Mucosa of stomach (tissue), 1 donor: ENCODE results near the gene GPR142.

Source experiments
- H3K27me3 ChIP-seq: one replicate; pipeline ENCODE4 v1.7.0; 2013; ENCODE audit warnings: mild to moderate bottlenecking, low read length; ENCODE audit not compliant: control insufficient read depth, insufficient read depth
- H3K36me3 ChIP-seq: one replicate; pipeline ENCODE4 v1.7.0; 2013; ENCODE audit warnings: low read length; ENCODE audit not compliant: control insufficient read depth, insufficient read depth
- H3K4me1 ChIP-seq: one replicate; pipeline ENCODE4 v1.7.0; 2013; ENCODE audit warnings: mild to moderate bottlenecking, low read length; ENCODE audit not compliant: control insufficient read depth, insufficient read depth
- H3K4me3 ChIP-seq: one replicate; pipeline ENCODE4 v1.7.0; 2013; ENCODE audit warnings: low read length
- H3K9ac ChIP-seq: one replicate; pipeline ENCODE4 v1.7.0; 2013; ENCODE audit warnings: mild to moderate bottlenecking, low read length, moderate library complexity
- H3K9me3 ChIP-seq: one replicate; pipeline ENCODE4 v1.7.0; 2013; ENCODE audit warnings: mild to moderate bottlenecking, low read length, moderate library complexity; ENCODE audit not compliant: control insufficient read depth
- donor health status: Pancreatic carcinoma.

GPR142 gene

DNA sequence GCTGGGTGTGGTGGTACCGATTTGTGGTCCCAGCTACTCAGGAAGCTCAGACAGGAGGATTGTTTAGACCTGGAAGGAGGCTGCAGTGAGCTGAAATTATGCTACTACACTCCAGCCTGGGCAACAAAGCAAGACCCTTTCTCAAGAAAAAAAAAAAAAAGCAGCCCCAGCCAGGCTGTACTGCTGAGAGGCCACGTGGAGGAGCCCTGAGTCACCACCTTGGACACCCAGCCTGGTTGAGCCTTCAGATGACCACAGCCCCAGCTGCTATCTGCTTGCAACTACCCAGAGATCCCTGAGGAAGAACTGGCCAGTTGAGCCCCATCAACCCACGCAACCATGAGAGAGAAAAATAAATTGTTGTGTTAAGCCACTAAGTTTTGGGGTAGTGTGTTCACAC is 41.0 kb downstream of the GPR142 start:
- Histone ChIP-seq H3K4me1 (peaks cover 37% of the 10 kb centered on the region), H3K9me3 (no peaks in the 10 kb centered on the region), H3K9ac (no peak overlapping the region)

DNA sequence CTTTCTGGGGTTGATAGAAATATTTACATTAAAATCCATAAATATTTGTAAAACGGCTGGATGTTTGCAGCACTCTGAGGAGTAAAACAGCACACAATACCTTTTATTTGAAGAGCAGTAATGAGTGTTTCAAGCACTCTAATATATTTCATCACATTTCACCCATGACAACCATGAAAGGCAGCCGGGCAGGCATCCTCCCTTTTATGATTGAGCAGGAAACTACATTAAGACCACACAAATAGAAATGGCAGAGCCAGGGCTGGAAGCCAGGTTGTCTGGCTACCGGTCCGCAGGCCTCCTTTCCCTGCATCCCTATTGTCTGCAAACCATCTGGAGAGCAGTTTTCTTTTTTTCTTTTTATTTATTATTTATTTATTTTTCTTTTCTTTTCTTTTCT is 41.5 kb downstream of the GPR142 start:
- H3K9ac ChIP-seq = no peak overlapping the region
- no peak overlapping the region for H3K4me3 ChIP-seq
- H3K4me1 ChIP-seq = peaks cover 32% of the 10 kb centered on the region
- H3K27me3 ChIP-seq = peaks cover 9% of the 10 kb centered on the region
- H3K36me3 ChIP-seq = no peaks in the 10 kb centered on the region
- H3K9me3 ChIP-seq = no peaks in the 10 kb centered on the region

More for the DNA sequence above, 41.0 kb downstream of the GPR142 start:
- Histone ChIP-seq H3K27me3 (peaks cover 9% of the 10 kb centered on the region), H3K4me3 (no peak overlapping the region), H3K36me3 (no peaks in the 10 kb centered on the region)

DNA sequence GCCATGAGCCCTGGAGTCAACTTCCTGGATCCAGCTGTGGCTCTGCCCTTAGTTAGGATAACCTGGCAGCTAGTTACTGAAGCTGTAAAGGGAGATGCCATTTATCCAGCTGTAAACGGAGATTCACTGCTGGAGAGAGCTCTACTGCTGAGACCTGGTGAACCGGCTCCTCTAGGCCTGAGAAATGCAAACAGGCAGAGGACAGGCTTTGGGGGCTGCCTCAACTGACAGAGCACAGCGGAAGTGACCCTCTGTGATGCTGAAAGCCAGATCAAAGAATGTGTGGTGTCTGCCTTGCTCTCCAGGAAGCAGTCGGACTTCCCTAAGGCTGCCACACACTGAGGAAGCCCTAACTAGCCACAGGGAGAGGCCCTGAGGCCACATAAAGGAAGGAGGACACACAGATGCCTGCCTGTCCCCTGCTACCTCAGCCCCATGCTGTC is 42.7 kb downstream of the GPR142 start:
- H3K36me3 ChIP-seq = no peaks in the 10 kb centered on the region
- no peaks in the 10 kb centered on the region for H3K9me3 ChIP-seq
- peaks cover 32% of the 10 kb centered on the region for H3K4me1 ChIP-seq
- H3K4me3 ChIP-seq = no peak overlapping the region
- no peaks in the 10 kb centered on the region for H3K27me3 ChIP-seq
- no peak overlapping the region for H3K9ac ChIP-seq

DNA sequence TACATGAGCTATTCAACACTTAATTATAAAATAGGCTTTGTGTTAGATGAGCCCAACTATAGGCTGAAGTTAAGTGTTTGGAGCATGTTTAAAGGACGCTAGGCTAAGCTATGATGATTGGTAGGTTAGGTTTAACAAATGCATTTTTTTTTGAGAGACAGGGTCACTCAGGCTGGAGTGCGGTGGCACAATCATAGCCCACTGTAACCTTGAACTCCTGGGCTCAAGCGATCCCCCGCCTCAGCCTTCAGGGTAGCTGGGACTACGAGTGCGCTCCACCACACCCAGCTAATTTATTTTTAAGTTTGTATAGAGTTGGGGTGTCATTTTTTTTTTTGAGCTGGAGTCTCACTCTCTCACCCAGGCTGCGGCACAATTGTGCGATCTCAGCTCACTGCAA is 45.3 kb downstream of the GPR142 start:
- Histone ChIP-seq H3K4me3 (no peak overlapping the region), H3K9ac (no peak overlapping the region), H3K27me3 (no peaks in the 10 kb centered on the region), H3K4me1 (peaks cover 41% of the 10 kb centered on the region), H3K9me3 (no peaks in the 10 kb centered on the region), H3K36me3 (no peaks in the 10 kb centered on the region)

DNA sequence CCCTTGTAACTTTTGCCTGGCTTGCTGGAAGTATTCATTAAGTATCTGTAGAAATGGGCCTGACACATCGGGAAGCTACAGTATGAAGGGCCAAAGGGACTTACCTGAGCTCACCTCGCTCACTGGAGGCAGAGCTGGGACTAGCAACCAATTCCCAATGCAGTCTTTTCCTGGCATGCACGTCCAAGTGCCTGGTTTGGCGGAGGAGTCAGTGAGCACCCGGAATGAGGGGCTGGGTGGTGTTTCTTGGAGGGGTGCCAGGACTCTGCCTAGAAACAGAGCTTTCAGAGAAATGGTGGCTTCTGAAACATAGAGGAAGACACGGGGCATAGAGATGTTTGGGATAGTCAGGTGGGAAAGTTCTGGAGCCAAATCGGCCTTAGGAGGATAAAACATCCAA is 46.2 kb downstream of the GPR142 start:
- H3K9ac ChIP-seq = no peak overlapping the region

DNA sequence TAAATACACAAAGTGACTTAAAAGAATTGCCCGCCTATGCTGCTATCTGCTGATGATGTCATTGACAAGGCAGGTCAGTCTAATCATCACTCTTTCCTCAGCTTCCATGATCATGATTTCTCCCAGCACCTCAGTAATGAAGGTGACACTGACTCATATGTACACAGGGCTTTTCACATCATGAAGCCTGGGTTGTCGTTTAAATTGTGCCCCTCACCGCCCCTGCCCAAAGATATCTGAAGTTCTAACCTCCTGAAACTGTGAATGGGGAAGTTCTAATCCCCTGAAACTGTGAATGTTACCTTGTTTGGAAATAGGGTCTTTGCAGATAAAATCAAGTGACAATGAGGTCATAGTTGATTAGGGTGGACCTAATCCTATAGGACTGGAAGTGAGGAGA is 47.2 kb downstream of the GPR142 start:
- no peaks in the 10 kb centered on the region for H3K27me3 ChIP-seq
- no peak overlapping the region for H3K9ac ChIP-seq
- no peaks in the 10 kb centered on the region for H3K36me3 ChIP-seq
- no peaks in the 10 kb centered on the region for H3K9me3 ChIP-seq
- no peak overlapping the region for H3K4me3 ChIP-seq
- peaks cover 34% of the 10 kb centered on the region for H3K4me1 ChIP-seq

More for the DNA sequence above, 46.2 kb downstream of the GPR142 start:
- Histone ChIP-seq H3K4me1 (peaks cover 38% of the 10 kb centered on the region), H3K4me3 (no peak overlapping the region), H3K9me3 (no peaks in the 10 kb centered on the region), H3K27me3 (no peaks in the 10 kb centered on the region), H3K36me3 (no peaks in the 10 kb centered on the region)

DNA sequence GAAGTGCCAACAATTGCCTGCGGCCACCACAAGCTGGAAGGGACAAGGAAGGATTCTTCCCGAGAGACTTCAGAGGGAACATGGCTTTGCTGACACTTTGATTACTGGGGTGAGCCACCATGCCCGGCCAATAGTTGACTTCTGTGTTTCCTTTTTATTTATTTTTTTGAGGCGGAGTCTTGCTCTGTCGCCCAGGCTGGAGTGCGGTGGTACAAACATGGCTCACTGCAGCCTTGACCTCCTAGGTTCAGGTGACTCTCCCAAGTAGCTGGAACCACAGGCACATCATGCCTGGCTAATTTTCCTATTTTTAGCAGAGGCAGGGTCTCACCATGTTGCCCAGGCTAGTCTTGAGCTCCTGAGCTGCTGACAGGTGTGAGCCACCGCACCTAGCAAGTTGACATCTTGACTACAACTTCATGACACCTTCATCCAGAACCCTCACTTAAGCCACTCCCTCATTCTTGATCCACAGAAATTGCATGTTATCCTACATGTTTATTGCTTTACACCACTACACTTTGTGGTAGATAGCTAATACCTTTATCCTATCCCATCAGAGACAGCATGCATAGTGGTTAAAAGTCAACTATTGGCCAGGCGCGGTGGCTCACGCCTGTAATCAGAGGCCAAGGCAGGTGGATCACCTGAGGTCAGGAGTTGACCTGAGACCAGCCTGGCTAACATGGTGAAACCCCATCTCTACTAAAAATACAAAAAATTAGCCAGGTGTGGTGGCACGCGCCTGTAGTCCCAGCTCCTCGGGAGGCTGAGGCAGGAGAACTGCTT is 48.5 kb downstream of the GPR142 start:
- Histone ChIP-seq H3K4me3 (no peak overlapping the region), H3K36me3 (no peaks in the 10 kb centered on the region), H3K9me3 (no peaks in the 10 kb centered on the region), H3K4me1 (peaks cover 23% of the 10 kb centered on the region), H3K27me3 (no peaks in the 10 kb centered on the region), H3K9ac (no peak overlapping the region)

DNA sequence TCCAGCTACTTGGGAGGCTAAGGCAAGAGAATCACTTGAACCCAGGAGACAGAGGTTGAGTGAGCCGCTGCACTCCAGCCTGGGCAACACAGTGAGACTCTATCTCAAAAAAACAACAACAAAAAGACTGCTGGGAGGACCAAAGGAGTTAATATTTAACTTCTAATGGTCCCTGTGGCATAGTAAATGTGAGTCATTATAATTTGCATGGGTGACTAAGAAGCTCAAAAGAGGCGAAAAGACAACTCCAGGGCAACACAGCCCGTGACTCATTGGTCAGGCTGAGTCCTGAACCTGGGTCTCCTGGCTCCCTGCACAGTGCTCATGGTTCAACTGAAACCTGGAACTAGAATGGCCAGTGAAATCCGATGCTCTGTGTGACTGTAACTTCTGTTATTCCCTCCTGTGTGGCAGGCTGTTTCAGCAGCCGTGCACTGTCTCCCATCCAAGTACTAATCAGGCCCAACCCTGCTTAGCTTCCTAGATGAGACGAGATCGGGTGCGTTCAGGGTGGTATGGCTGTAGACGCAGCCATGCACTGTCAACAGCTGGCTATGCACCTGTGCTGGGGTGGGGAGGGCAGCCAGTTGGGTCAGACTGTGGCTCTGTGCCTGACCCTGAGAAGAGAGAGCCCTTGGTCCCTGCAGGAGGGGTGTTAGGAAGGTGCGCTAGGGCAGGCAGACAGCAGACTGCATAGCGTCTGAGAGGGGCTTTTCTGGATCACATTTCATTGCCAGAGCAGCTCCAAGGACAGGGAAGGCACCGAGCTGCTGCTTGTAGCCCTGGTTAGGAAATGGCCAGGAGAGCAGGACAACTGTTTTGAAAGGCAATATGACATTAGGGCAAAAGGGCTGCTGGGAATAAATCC is 50.1 kb downstream of the GPR142 start:
- H3K27me3 ChIP-seq = no peaks in the 10 kb centered on the region
- H3K9ac ChIP-seq = peak overlapping the region; percentile 23
- no peaks in the 10 kb centered on the region for H3K9me3 ChIP-seq
- no peaks in the 10 kb centered on the region for H3K36me3 ChIP-seq
- no peak overlapping the region for H3K4me3 ChIP-seq
- H3K4me1 ChIP-seq = peaks cover 23% of the 10 kb centered on the region

DNA sequence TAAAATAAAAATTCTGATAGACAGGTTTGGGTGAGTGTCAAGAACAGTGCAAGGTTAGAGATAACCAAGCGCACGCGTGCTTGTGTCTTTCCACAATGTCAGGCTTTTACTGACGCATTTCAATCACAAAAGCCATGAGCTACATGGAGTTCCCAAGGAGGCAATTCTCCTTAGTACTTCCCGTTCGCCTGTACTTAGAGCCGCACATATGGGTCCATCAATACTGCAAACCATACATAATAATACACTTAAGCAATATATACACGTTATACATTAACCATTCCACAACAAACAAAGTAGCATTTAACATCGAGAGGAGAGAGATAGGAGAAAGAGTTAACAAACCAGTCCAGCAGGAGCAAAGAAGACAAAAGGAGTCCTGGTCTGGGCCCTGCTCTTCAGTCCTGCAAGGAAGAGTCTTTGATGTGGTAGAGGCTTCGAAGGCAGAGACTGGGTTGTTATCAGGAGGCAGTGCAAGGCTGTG is 52.7 kb downstream of the GPR142 start:
- no peaks in the 10 kb centered on the region for H3K9me3 ChIP-seq
- H3K4me1 ChIP-seq = peaks cover 23% of the 10 kb centered on the region
- H3K4me3 ChIP-seq = no peak overlapping the region
- H3K36me3 ChIP-seq = no peaks in the 10 kb centered on the region
- H3K9ac ChIP-seq = no peak overlapping the region
- no peaks in the 10 kb centered on the region for H3K27me3 ChIP-seq
